Measurements from ENCODE around the gene PPP1R14C. TPM values are rescaled to one million over a fixed set of nuclear protein-coding genes. Genes with fewer than 3 reads are reported as not detected.
"Not testable (repeated sequence)": the region's sequence is repeated elsewhere in the genome, so short reads cannot be mapped to it uniquely, and the experiment has no call there.

PPP1R14C gene
- total and polyA plus RNA-seq, 2 donors (not counting 1 experiment from before 2014, with no cell fraction given): 0.17 TPM; not detected in 1

DNA sequence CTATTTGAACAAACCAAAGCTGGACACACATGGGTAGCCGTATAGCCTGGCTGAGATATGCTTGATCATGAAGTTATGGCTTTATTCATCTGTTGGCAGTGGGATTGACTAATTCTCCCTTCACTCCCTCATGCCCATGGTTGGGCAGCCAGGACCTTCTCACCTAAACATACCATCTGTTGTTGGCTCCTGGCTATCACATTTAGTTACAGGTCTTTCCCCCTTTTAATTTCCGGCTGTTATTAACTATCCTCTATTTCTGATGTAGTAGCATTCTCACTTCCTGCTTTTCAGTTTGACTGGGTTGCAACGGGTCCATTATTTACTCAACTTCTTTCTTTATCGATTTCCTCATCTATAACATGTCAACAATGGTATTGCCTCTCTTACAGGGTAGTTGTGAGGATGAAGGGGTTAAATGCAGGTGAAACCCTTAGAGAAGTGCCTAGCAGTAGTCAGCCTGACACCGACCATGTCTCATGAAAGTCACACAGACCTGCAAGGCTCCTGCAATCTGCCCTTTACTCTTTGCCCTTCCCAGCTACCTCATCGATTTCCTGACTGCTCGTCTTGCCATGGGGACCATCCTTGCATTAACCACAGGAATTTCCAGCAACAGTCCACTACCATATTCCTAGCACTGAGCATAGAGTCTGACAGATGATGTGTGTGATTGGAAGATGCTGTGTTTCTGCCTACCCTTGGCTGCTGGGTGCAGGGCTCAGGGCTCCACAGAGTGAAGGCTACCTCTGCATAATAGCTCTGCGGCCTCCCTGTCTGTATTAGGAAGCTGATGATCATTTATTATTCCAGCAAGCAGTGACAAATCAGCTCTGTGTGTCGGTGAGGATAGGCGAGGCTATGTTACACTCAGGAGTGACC, 42.2 kb downstream of the PPP1R14C start:
- Histone ChIP-seq H3K27ac (ENCODE audit: insufficient read depth, low read length) (no peak overlapping the region), H3K36me3 (ENCODE audit: control insufficient read depth, insufficient read depth, low read length) (no peaks in the 10 kb centered on the region), H3K79me2 (ENCODE audit: control insufficient read depth, insufficient read depth, low read length) (no peaks in the 10 kb centered on the region), H3K27me3 (ENCODE audit: control insufficient read depth, insufficient read depth, low read length) (no peaks in the 10 kb centered on the region), H4K20me1 (ENCODE audit: control insufficient read depth, extremely low read depth, insufficient read depth, low read length) (no peaks in the 10 kb centered on the region), H3K9me3 (ENCODE audit: control insufficient read depth, insufficient read depth, low read depth, low read length) (no peaks in the 10 kb centered on the region), H2AFZ (ENCODE audit: low read length) (no peak overlapping the region), H3K9ac (ENCODE audit: insufficient read depth, low read length) (no peak overlapping the region), H3K4me2 (ENCODE audit: extremely low read depth, insufficient read depth, low read length) (no peak overlapping the region), H3K4me3 (replicated peaks in 1 of 4; ENCODE audit: control extremely low read depth in 1 of 4, insufficient read depth in 1 of 4, low read depth in 3 of 4, low read length in 4 of 4) (no peak overlapping the region), H3K4me1 (ENCODE audit: control insufficient read depth, extremely low read depth, insufficient read depth, low read length) (no peaks in the 10 kb centered on the region)
- no peak for DNase-seq (ENCODE audit: low read depth in 2 of 2)
- no peak for TF ChIP-seq EZH2 (IDR thresholded peaks at IDR 0.05; ENCODE audit: low read length, missing control alignments)
- TF ChIP-seq, protein P1, sequence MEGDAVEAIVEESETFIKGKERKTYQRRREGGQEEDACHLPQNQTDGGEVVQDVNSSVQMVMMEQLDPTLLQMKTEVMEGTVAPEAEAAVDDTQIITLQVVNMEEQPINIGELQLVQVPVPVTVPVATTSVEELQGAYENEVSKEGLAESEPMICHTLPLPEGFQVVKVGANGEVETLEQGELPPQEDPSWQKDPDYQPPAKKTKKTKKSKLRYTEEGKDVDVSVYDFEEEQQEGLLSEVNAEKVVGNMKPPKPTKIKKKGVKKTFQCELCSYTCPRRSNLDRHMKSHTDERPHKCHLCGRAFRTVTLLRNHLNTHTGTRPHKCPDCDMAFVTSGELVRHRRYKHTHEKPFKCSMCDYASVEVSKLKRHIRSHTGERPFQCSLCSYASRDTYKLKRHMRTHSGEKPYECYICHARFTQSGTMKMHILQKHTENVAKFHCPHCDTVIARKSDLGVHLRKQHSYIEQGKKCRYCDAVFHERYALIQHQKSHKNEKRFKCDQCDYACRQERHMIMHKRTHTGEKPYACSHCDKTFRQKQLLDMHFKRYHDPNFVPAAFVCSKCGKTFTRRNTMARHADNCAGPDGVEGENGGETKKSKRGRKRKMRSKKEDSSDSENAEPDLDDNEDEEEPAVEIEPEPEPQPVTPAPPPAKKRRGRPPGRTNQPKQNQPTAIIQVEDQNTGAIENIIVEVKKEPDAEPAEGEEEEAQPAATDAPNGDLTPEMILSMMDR (conservative IDR thresholded peaks at IDR 0.05 in 1 of 2, IDR thresholded peaks at IDR 0.05 in 1 of 2; ENCODE audit: low read depth in 1 of 2, low read length in 2 of 2): no peak

DNA sequence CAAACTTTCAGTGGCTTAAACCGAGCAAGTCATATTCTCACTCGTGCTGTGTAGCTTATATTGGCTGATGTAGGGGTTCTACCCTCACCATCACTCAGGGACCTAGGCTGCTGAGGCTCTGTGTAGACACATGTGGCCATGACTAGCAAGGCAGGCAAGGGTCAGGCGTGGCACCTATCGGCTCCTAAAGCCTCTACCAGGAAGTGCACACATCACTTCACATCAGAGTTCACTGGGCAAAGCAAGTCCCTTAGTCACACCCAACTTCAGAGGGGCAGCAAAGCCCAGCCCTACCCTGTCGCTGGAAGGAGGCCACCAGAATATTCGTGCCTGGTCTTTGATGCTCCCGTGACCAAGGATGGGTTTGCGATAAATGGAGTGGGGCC, 42.9 kb downstream of the PPP1R14C start:
- Histone ChIP-seq H3K9me3 (ENCODE audit: control insufficient read depth, insufficient read depth, low read depth, low read length) (no peaks in the 10 kb centered on the region), H4K20me1 (ENCODE audit: control insufficient read depth, extremely low read depth, insufficient read depth, low read length) (no peaks in the 10 kb centered on the region), H3K79me2 (ENCODE audit: control insufficient read depth, insufficient read depth, low read length) (no peaks in the 10 kb centered on the region), H3K4me2 (ENCODE audit: extremely low read depth, insufficient read depth, low read length) (no peak overlapping the region), H3K9ac (ENCODE audit: insufficient read depth, low read length) (no peak overlapping the region), H3K4me3 (replicated peaks in 1 of 4; ENCODE audit: control extremely low read depth in 1 of 4, insufficient read depth in 1 of 4, low read depth in 3 of 4, low read length in 4 of 4) (no peak overlapping the region), H3K27me3 (ENCODE audit: control insufficient read depth, insufficient read depth, low read length) (no peaks in the 10 kb centered on the region), H3K36me3 (ENCODE audit: control insufficient read depth, insufficient read depth, low read length) (no peaks in the 10 kb centered on the region), H3K4me1 (ENCODE audit: control insufficient read depth, extremely low read depth, insufficient read depth, low read length) (no peaks in the 10 kb centered on the region), H3K27ac (ENCODE audit: insufficient read depth, low read length) (no peak overlapping the region), H2AFZ (ENCODE audit: low read length) (no peak overlapping the region)
- DNase-seq (ENCODE audit: low read depth in 2 of 2): no peak
- TF ChIP-seq EZH2 (IDR thresholded peaks at IDR 0.05; ENCODE audit: low read length, missing control alignments): no peak
- TF ChIP-seq, protein P1 (conservative IDR thresholded peaks at IDR 0.05 in 1 of 2, IDR thresholded peaks at IDR 0.05 in 1 of 2; ENCODE audit: low read depth in 1 of 2, low read length in 2 of 2): no peak

DNA sequence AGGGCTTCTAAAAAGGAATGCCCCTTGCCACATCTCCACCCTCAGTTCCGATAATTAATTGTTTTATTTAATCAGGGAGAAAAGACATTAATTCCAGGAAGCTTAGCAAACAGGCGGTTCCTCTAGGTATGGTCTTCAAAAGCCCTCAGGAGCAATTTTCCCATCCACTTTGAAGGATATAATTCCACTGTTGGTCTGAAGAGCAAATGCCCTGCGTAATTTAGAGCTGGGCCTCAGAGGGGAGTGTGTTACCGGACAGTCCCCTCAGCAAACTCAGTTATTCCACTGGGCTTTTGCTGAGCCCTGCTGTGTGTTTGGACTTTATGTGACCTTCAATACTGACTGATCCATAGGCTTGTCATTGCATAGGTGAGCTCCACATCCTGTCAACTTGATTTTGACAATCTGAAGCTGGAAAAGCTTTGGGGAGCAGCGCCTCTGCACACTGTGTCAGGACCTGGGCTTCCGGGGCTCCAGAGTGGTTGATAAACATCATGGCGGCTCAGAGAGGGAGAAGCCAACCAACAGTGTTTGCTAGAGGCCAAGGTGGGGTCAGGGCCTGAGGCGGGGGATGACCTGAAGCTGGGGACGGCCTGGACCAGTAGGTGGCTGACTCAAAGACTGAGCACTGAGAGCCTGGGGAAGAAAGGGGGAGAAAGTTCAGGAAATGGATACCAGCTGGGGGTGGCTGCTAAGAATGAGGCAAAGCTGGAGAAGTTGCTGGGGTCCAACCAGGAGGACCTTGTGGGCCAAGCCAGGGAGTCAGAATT, 43.5 kb downstream of the PPP1R14C start:
- no peaks in the 10 kb centered on the region for H4K20me1 ChIP-seq (ENCODE audit: control insufficient read depth, extremely low read depth, insufficient read depth, low read length)
- no peak overlapping the region for H3K9ac ChIP-seq (ENCODE audit: insufficient read depth, low read length)
- H3K4me3 ChIP-seq (replicated peaks in 1 of 4; ENCODE audit: control extremely low read depth in 1 of 4, insufficient read depth in 1 of 4, low read depth in 3 of 4, low read length in 4 of 4): no peak overlapping the region
- H3K4me1 ChIP-seq (ENCODE audit: control insufficient read depth, extremely low read depth, insufficient read depth, low read length): no peaks in the 10 kb centered on the region
- H3K79me2 ChIP-seq (ENCODE audit: control insufficient read depth, insufficient read depth, low read length): no peaks in the 10 kb centered on the region
- no peaks in the 10 kb centered on the region for H3K36me3 ChIP-seq (ENCODE audit: control insufficient read depth, insufficient read depth, low read length)
- no peak for TF ChIP-seq EZH2 (IDR thresholded peaks at IDR 0.05; ENCODE audit: low read length, missing control alignments)
- TF ChIP-seq, protein P1 (conservative IDR thresholded peaks at IDR 0.05 in 1 of 2, IDR thresholded peaks at IDR 0.05 in 1 of 2; ENCODE audit: low read depth in 1 of 2, low read length in 2 of 2): no peak
- H3K4me2 ChIP-seq (ENCODE audit: extremely low read depth, insufficient read depth, low read length): no peak overlapping the region
- H2AFZ ChIP-seq (ENCODE audit: low read length): no peak overlapping the region
- H3K9me3 ChIP-seq (ENCODE audit: control insufficient read depth, insufficient read depth, low read depth, low read length): no peaks in the 10 kb centered on the region
- no peak for DNase-seq (ENCODE audit: low read depth in 2 of 2)
- no peaks in the 10 kb centered on the region for H3K27me3 ChIP-seq (ENCODE audit: control insufficient read depth, insufficient read depth, low read length)
- H3K27ac ChIP-seq (ENCODE audit: insufficient read depth, low read length): no peak overlapping the region

DNA sequence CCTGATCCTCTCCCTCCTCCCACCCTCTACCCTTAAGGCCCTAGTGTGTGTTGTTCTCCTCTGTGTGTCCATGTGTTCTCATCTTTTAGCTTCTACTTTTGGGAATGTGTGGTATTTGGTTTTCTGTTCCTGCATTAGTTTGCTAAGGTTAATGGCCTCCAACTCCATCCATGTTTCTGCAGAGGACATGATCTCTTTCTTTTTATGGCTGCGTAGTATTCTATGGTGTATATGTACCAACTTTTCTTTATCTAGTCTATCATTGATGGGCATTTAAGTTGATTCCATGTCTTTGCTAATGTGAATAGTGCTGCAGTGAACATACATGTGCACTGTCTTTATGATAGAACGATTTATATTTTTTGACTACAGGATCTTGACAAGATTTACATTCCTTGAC, 44.6 kb downstream of the PPP1R14C start:
- H3K4me3 ChIP-seq (replicated peaks in 1 of 4; ENCODE audit: control extremely low read depth in 1 of 4, insufficient read depth in 1 of 4, low read depth in 3 of 4, low read length in 4 of 4); H4K20me1 ChIP-seq (ENCODE audit: control insufficient read depth, extremely low read depth, insufficient read depth, low read length); H3K4me1 ChIP-seq (ENCODE audit: control insufficient read depth, extremely low read depth, insufficient read depth, low read length); H3K27ac ChIP-seq (ENCODE audit: insufficient read depth, low read length); H3K4me2 ChIP-seq (ENCODE audit: extremely low read depth, insufficient read depth, low read length); DNase-seq (ENCODE audit: low read depth in 2 of 2); H3K9ac ChIP-seq (ENCODE audit: insufficient read depth, low read length); H3K79me2 ChIP-seq (ENCODE audit: control insufficient read depth, insufficient read depth, low read length); H2AFZ ChIP-seq (ENCODE audit: low read length); H3K36me3 ChIP-seq (ENCODE audit: control insufficient read depth, insufficient read depth, low read length); H3K9me3 ChIP-seq (ENCODE audit: control insufficient read depth, insufficient read depth, low read depth, low read length); H3K27me3 ChIP-seq (ENCODE audit: control insufficient read depth, insufficient read depth, low read length): not testable (repeated sequence)

All from fibroblast of lung (primary cell).